Renal pelvis (tissue), 4 donors: ENCODE data around the gene LRRC8D. TPM values are rescaled to one million over a fixed set of nuclear protein-coding genes. Genes with fewer than 3 reads are reported as not detected.
"Not testable (repeated sequence)": the region's sequence is repeated elsewhere in the genome, so short reads cannot be mapped to it uniquely, and the experiment has no call there.

Source experiments
- DNase-seq: peaks from one replicate; pipeline ENCODE4 v3.0.0-alpha.2; 2013
- polyA plus RNA-seq, 3 donors: library from polyadenylated mRNA; unstranded; fragments of 120-200 nt; gene quantifications; one replicate each; pipeline ENCODE4 v1.2.1, GENCODE V29; 2013; ENCODE audit not compliant: insufficient read length in 3 of 3

The LRRC8D gene
- polyA plus RNA-seq, 3 donors, result 33.8 to 41.8 (median 34.1) TPM

DNA sequence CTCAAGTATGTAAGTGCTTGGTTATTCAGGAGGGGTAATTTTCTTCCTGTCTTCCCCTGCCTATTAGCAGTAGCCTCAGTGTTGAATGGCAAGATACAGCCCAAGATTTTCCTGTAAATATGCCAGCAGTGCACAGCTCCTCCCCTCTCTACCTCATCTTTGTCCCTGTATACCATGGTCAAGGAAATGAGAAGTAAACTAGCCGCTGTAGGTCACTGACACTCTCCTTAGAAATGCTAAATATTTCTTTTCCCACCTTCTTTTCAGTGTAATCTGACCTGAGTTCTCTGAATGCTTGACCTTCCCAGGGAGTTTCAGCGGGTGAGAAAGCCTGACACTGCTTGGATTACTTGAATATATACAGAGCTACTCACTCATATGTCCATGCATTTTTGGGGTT is 89.9 kb downstream of the LRRC8D start:
- DNase-seq, result peak; percentile 52

DNA sequence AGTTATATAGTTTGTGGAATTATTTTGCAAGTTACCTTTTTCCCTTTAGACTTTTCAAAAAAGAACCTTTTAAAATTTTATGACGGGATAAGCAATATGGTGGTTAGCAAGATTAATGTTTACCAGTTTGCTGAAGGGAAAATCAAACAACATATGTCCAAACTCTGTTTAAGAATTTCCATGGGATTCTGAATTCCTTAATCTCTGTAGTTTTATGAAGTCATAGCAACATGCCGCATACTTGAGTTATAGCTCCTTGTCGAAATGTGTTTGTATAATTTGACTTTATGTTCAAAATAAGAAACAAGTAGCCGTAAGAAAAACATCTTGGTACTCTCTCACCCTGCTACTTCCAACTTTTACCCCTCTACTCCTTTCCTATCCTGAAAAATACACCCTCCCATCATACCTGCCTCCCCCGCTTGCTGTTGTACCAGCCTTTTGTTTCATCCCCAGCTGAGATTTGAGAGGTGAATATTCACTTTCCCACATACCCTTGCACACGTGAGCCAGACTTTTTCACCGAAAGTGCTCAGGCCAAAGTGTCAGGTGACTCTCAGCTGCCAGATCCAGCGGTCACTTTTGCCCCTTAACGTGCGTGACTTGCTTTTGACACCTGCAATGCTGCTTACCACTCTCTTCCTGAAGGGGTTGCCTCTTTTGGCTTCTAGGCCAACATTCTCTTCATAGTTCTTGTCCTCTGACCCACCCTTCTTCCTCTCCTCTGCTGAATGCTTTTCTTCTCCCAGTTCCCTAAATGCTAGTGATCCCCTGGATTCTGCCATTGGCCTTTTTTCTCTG is 90.6 kb downstream of the LRRC8D start:
- no peak for DNase-seq

DNA sequence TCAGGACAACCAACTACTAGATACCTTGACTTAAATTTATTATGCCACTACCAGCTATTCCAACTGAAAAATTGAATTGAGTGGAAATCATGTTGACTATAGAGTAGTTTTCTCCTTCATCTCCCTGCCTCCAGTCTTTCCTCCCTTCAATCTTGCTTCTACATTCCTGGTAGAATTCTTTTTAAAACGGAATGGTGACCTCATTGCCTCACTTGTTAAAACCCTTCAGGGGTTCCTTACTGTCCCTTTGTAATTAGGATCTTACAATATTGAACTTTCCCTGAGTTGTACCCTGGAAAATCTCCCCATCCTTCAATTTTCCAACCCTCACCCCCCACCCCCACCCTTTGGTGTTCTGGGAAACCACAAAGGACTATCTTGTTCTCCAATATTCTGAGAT is 91.2 kb downstream of the LRRC8D start:
- DNase-seq, result no peak

DNA sequence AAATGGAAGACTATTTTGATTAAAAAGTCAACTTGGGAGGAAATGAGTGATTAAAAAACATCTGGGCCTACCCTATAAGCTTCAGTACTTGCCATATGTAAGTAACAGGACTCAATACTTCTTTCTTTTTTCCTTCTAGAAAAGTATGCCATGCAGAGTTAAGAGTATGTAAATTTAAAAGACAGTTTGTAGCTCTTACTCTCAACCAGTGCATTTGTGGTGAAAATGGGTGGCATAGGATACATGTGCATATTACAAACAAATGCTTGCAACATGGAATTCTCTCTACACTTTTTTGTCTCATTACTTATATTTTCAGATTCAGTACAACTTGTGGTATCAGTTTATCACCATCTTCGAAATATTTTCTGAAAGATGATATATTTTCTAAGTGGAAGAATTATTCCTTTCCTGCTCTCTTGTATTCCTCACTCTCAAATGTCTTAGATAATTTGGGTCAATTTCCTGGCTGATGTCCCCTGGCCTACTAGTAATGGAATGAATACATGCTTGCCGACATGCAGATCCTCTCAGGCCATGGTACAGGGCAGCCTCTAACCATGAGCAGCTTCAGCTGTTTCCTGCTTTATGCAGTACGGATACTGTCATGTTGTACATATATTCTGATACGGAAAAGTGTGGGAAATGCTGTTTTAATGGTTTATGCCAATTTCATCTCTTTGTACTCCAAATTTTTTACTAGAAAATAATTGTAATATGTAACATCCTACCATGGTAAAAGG is 92.7 kb downstream of the LRRC8D start:
- DNase-seq, result no peak

DNA sequence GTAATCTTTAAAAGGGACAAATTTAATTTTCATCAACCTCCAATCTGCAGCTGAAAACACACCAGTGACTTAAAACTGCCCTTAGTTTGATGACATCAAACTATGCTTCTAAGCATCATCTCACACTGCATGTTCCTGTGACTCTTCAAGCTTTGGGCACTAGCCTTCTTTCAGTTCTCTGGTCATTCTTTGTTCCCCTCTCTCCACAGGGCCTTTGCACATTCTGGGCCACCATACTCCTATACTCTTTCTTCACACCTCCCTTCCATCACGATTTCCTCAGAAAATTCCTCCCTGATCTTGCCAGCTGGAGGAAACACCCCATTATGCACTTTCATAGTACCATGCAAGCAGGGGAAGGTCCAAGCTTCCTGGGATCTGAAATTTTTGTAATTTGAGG is 96.5 kb downstream of the LRRC8D start:
- no peak for DNase-seq

DNA sequence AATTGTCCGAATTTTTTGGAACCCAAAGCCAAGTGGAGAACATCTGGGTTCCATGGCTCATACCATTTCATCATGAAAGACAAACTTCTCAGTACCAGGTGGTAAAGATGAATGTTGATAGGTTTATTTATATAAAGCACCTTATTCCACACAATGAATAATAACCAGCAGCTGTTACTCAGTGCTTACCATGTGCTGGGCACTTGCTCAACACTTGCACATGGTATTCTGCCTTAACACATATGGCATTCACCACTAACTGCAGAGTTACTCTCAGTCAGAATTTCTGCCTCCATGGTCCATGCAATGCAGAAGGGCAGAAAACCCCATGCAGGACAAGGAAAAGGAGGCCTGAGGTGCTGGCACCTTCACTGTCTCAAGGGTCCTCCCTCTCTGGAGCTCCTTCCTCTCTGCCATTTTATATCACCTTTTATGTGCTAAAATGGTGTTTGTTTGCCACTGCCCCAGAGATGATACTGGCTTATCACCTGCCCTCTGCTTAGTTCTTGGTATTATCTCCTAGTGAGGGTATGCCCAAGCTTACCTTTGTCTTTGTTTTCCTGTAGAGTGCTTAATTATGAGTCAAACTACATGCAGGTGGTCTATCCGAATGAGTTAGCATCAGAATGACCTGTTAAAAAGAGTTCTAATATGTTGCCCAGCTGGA is 97.4 kb downstream of the LRRC8D start:
- DNase-seq, result no peak

DNA sequence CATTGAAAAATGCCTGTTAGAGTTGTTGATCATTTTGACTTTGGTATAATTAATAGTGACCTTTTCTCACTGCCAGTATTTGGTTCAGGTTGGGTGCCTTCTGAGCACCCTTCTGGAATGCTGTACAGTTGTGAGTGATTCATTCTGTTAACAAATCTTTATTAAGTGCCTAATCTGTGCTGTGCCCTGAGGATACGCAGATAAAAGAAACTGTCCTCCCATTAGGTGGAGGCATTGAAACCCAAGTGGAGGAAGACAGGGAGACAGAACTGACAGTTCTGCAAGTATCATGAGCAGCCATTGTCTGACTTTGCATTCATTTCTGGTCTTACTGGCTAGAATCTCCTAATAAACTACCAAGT is 97.9 kb downstream of the LRRC8D start:
- no peak for DNase-seq

DNA sequence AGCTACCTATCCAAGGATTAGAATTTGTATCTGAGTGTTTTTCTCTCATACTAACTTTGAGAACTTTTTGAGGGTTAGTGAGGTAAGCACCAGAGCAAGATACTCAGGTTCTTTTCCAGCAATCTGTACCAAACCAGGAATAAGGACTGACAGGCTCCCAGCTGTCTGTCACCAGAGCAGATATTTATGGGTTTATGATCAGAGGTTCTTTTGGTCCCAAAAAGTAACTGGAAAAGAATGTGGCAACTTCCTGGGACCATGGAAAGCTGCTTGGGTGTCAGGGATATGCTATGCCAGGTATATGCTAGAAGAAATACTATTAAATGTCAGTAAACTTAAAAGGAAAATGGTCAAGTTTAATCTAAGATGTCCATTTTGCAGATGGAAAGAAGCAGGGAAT is 98.3 kb downstream of the LRRC8D start:
- DNase-seq, result no peak

DNA sequence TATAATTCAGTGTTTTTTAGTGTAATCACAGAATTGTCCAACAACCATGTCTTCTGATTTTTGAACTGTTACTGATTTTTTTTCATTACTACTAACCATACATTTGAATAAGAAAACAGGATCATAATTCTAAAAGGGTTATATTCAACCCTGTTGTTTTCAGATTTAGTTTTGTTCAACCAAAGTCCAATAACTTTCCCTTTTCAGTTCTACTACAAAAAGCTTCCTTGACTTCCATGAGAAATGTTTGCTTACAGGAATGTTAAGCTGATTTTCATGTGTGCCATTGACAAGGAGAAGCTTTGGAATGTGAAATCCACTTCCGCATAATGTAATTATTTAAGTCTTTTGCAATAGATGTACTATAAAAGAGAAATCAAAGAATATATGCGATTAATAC is 102.1 kb downstream of the LRRC8D start:
- DNase-seq, result no peak

DNA sequence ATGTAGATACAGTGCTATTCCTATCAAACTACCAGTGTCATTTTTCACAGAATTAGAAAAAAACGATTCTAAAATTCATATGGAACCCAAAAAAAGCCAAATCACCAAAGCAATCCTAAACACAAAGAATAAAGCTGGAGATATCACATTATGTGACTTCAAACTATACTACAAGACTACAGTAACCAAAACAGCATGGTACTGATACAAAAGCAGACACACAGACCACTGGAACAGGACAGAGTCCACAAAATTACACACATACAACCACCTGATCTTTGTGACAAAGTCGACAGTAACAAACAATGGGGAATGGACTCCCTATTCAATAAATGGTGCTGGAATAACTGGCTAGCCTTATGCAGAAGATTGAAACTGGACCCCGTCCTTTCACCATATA is 102.7 kb downstream of the LRRC8D start:
- no peak for DNase-seq

DNA sequence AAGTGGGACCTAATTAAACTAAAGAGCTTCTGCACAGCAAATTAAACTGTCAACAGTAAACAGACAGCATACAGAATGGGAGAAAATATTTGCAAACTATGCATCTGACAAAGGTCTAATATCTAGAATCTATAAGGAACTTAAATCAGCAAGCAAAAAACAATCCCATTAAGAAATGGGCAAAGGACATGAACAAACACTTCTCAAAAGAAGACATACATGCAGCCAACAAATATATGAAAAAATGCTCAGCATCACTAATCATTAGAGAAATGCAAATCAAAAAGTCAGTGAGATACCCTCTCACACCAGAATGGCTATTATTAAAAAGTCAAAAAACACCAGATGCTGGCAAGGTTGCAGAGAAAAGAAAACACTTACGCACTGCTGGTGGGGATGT is 103.2 kb downstream of the LRRC8D start:
- DNase-seq, result not testable (repeated sequence)

DNA sequence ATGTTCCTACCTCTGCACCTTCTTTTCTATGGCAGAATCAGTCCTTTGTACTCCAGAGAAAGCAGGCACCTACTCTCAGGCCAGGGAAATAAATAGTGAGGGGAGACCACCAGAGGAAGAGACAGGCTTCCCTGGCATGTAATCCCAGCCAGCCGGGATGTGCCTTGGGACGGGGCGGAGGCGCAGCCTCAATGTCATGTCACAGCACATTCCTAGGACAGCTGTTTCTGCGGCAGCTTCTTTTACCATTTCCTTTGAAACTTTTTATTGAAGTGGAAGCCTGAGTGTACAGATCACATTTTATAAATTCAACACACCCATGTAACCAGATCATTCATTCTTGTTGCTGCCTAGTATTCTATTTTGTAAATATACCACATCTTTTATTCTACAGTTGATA is 106.2 kb downstream of the LRRC8D start:
- no peak for DNase-seq

DNA sequence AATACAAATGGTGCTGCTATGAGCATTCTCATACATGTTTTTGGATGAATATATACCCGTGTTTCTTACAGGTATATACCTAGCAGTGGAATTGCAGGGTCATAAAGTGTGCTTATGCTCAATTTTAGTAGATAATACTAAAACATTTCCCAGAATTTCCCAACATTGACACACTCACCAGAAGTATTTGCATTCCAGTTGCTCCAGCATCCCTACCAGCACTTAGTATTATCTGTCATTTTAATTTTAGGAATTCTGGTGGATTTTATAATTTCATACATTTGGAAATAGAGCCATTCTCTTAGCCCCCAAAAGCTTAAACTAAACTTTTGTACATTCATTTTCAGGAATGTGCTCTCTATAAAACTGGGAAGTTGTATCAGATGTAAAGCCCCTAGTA is 106.6 kb downstream of the LRRC8D start:
- no peak for DNase-seq

DNA sequence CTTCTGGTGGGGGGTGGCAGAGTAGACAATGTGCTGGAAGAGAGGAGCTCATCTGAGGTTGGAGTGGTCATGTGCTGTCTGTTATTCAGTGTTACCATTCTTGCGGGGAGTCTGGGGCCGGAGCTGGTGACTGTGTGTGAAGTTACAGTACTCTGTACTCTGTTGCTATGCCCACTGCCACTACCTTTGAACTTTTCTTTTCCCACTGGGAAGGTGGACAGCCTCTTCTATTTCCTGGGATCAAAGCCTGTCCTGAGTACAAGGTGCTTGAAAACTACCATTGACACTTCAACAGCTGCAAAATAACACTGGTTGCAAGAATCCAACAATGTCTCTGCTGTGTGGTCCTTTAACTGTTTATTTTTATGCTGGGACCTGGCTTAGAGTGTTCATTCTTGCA is 107.7 kb downstream of the LRRC8D start:
- DNase-seq, result no peak

DNA sequence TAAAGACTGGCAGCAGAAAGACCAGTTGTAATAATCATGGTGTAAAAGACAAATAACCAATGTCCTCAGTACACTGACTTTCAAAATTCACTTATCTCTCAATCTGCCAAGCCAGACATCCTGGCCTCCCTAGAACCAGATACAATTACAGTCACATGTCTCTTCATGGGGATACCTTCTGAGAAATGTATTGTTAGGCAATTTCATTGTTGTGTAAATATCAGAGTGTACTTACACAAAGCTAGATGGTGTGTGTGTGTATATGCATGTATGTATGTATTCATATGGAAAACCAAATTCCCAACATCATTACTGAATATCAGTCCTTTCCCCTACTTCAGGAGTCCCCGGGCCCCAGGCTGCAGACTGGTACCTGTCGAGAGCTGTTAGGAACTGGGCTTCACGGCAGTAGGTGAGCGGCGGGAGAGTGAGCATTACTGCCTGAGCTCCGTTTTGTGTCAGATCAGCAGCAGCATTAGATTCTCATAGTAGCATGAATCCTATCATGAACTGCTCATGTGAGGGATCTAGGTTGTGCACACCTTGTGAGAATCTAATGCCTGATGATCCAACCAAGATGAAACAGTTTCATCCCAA is 108.7 kb downstream of the LRRC8D start:
- no peak for DNase-seq

DNA sequence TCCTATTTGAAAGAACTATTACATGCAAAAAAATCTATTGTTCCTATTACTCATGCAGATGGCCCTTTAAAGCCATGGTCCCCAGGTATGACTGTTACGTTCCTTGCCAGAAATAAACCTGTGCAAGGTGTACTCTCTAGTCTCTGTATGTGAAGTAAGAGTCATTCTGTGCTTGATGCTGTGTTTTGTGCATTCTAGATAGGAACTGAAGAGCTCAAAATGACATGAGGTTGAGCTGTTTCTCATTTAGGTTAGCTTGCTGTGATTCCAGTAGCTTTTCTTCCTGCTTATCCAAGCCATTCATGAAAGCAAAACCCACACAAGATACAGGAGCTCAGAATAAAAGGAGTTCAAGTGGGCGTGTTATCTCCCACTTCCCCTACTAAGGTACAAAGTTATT is 109.7 kb downstream of the LRRC8D start:
- no peak for DNase-seq

DNA sequence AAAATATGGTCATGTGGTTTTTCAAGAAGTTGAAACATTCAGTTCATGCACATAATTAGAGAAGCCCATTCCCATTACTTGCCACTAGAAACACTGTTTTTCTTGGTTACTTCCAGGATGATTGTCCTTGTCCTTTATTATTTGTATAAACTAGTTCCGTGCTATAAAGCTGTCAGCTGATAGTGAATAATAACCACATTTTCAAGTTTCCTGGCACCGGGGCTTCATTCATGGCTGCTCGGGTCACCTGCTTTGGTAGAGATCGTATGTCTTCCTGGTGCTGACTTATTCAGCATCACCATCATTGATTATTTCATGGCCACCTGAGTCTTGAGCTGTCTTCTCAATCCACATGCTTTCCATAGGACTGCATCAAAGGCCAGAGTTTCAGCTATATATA is 111.1 kb downstream of the LRRC8D start:
- DNase-seq, result peak; percentile 66

DNA sequence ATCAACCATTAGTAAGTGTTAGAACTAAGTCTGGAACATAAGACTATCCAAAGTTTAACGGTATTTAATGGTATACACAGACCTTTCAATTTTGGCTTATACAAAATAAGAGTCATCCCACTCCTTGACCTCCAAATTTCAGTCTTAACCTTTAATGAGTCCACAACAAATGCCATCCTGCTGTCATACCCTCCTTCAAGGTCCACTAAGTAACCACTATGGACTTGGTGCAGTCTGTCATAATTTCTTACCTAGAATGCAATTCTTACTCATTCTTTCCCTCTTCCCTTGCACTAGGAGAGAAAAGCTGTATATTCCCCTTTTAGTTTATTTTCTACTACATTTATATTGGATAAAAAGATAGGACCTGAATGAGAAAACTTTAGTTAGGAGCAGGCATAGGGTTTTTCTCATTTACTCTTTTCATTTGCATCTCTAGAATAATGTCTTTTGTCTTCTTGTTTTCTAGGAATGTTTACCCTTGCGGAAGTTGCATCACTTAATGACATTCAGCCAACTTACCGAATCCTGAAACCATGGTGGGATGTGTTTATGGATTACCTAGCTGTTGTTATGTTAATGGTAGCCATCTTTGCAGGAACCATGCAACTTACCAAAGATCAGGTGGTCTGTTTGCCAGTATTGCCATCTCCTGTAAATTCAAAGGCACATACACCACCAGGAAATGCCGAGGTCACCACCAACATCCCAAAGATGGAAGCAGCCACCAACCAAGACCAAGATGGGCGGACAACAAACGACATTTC is 111.9 kb downstream of the LRRC8D start:
- DNase-seq, result no peak

DNA sequence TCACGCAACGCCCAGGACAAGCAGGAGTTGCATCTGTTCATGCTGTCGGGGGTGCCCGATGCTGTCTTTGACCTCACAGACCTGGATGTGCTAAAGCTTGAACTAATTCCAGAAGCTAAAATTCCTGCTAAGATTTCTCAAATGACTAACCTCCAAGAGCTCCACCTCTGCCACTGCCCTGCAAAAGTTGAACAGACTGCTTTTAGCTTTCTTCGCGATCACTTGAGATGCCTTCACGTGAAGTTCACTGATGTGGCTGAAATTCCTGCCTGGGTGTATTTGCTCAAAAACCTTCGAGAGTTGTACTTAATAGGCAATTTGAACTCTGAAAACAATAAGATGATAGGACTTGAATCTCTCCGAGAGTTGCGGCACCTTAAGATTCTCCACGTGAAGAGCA is 113.6 kb downstream of the LRRC8D start:
- DNase-seq, result no peak

DNA sequence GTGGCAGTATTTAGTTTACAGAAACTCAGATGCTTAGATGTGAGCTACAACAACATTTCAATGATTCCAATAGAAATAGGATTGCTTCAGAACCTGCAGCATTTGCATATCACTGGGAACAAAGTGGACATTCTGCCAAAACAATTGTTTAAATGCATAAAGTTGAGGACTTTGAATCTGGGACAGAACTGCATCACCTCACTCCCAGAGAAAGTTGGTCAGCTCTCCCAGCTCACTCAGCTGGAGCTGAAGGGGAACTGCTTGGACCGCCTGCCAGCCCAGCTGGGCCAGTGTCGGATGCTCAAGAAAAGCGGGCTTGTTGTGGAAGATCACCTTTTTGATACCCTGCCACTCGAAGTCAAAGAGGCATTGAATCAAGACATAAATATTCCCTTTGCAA is 114.4 kb downstream of the LRRC8D start:
- DNase-seq, result no peak

DNA sequence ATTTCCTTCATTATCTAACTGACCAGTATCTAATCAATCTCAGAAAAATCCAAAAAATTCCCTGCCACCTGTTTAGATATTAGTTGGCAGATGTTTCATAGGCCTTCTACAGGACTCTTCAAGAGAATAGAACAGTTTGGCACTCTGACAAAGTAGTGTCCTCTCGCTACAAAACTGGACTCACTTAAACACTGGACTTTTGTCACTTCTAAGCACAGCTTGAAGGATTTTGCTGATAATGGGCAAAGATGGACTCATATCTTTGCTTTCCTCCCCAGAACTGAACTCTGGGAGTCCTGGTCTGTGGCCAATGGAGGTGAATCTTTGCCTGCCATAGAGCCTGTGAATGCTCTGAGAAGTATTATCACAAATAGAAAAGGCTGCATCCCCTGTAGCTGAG is 115.9 kb downstream of the LRRC8D start:
- no peak for DNase-seq
